ENCODE data around the gene NAP1L4. TPM values are rescaled to one million over a fixed set of nuclear protein-coding genes. Genes with fewer than 3 reads are reported as not detected.

NAP1L4 gene
- total and polyA plus RNA-seq, 2 of the 8 experiments (the other 6 are each of a cell fraction or from before 2014, with no cell fraction given) = 75.8 to 194 TPM

- Histone ChIP-seq H2AK5ac (ENCODE audit: low read depth, low read length) (no peak overlapping the region), H3K36me3 (ENCODE audit: control insufficient read depth in 2 of 4, insufficient read depth in 4 of 4, low read length in 3 of 4) (peaks cover 13 to 39% (median 34%) of the 10 kb centered on the region in 4 experiments; a peak in 6 of 8 replicates), H3K14ac (ENCODE audit: insufficient read length) (no peak overlapping the region), H2BK120ac (replicated peaks; ENCODE audit: low read depth, low read length) (no peak overlapping the region), H4K20me1 (replicated peaks in 1 of 2; ENCODE audit: control insufficient read depth in 1 of 2, insufficient read depth in 2 of 2, low read length in 2 of 2) (peaks cover 8 to 15% of the 10 kb centered on the region in 2 experiments), H4K8ac (ENCODE audit: extremely low read depth, insufficient read depth, low read length) (no peak overlapping the region), H3K4me1 (replicated peaks in 1 of 4; ENCODE audit: control insufficient read depth in 3 of 4, insufficient read depth in 4 of 4, low read length in 3 of 4) (peaks cover 0 to 3% (median 0%) of the 10 kb centered on the region in 4 experiments; a peak in 2 of 7 replicates), H4K5ac (ENCODE audit: insufficient read length, low read depth, low read length) (no peak overlapping the region), H3K23ac (ENCODE audit: insufficient read length) (no peak overlapping the region), H2AFZ (ENCODE audit: low read length) (no peak overlapping the region), H3K27ac (ENCODE audit: low read depth, low read length) (no peak overlapping the region), H2BK5ac (ENCODE audit: low read depth, low read length) (no peak overlapping the region), H3K23me2 (ENCODE audit: low read depth, low read length) (no peaks in the 10 kb centered on the region), H3K9me3 (ENCODE audit: insufficient read depth in 2 of 2, low read depth in 1 of 2, low read length in 1 of 2) (no peaks in the 10 kb centered on the region), H3K18ac (ENCODE audit: extremely low read depth, low read length) (no peak overlapping the region), H4K91ac (replicated peaks; ENCODE audit: insufficient read length, low read length) (no peak overlapping the region), H3K9ac (replicated peaks in 1 of 4; ENCODE audit: extremely low read depth in 1 of 4, low read depth in 3 of 4, low read length in 3 of 4) (no peak overlapping the region), H3K56ac (replicated peaks; ENCODE audit: insufficient read length, low read depth, low read length) (no peak overlapping the region), H3K4me3 (ENCODE audit: extremely low read depth in 1 of 4, insufficient read depth in 2 of 4, low read depth in 3 of 4, low read length in 4 of 4) (no peak overlapping the region), H3K4ac (replicated peaks; ENCODE audit: insufficient read length, low read depth, low read length) (no peak overlapping the region), H2BK20ac (ENCODE audit: low read length) (no peak overlapping the region), H3K4me2 (ENCODE audit: insufficient read depth in 1 of 2, low read depth in 2 of 2, low read length in 2 of 2) (no peak overlapping the region), H3K79me1 (ENCODE audit: low read depth, low read length) (no peaks in the 10 kb centered on the region), H2BK12ac (ENCODE audit: low read depth, low read length) (no peak overlapping the region), H3K79me2 (ENCODE audit: control insufficient read depth in 1 of 2, insufficient read depth in 2 of 2, low read length in 2 of 2) (no peaks in the 10 kb centered on the region), H2BK15ac (ENCODE audit: low read length) (no peak overlapping the region), H3K27me3 (replicated peaks in 1 of 4; ENCODE audit: control insufficient read depth in 3 of 4, extremely low read depth in 1 of 4, insufficient read depth in 3 of 4, low read length in 3 of 4) (no peaks in the 10 kb centered on the region)
- POLR2A ChIA-PET (ENCODE audit: partially characterized antibody) = interaction anchor here (0.7 to 2.6 kb wide), 5 partner anchors 9 to 52 kb away, joined by 3 to 14 read pairs (median 5); no protein-coding TSS in a partner anchor
- no peak for FAIRE-seq
- 83% methylated on average over 10 of the region's 10 CpGs; no CpG with 5 or more reads in 1 of the 2 experiments for WGBS, 2 experiments (ENCODE audit: extremely low coverage in 1 of 2, insufficient coverage in 1 of 2, insufficient read length in 1 of 2, insufficient replicate concordance in 2 of 2, low coverage in 1 of 2, low lambda C conversion rate in 2 of 2, missing lambda C conversion rate in 1 of 2)
- DNase-seq (ENCODE audit: low read depth in 1 of 2, low spot score in 2 of 2) = no peak
- CTCF ChIA-PET (ENCODE audit: partially characterized antibody) = interaction anchor here (1.4 to 3.3 kb wide), 4 partner anchors 8 to 409 kb away, joined by 3 to 27 read pairs (median 10); no protein-coding TSS in a partner anchor
- TF ChIP-seq RBBP5 (IDR thresholded peaks at IDR 0.05; ENCODE audit: borderline replicate concordance, low read depth, low read length) (no peak), NRF1 (IDR thresholded peaks at IDR 0.05; ENCODE audit: low read depth, low read length) (no peak)
Measured at GRCh38 chr11:2999464-2999998, 7.4 kb upstream of the NAP1L4 start.

All from H1 (cell line).